Measurements from ENCODE around the gene MTHFD2L. TPM values are rescaled to one million over a fixed set of nuclear protein-coding genes. Genes with fewer than 3 reads are reported as not detected.

Gene MTHFD2L
- total RNA-seq, 4 donors from 2014 or later: 11.4 to 23.7 (median 17.8) TPM

DNA sequence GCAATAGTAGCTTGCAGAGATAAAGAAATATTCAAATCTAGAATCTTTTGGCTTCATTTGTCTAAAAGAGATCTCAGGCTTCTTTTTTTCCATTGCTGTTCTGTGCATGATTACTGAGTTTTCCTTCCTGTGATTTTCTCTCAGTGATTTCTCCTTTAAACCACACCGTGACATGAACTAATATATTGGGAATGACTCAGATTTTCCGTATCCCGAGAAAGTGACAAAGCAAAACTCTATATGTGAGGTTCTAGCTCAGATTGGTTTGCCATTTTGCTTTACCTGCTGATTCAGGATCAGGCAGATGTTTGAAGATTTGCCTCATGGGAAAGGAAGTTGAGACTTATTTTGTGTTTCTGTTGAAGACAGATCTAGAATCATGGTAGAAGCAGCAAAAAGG lies 59.4 kb downstream of the MTHFD2L start:
- peaks cover 0 to 16% (median 0%) of the 10 kb centered on the region in 3 donors for H3K36me3 ChIP-seq

GRCh38 chr4:74218201-74218600 lies 60.3 kb downstream of the MTHFD2L start:
- Histone ChIP-seq H3K36me3 (peaks cover 0 to 14% (median 0%) of the 10 kb centered on the region in 3 donors), H3K27me3 (no peaks in the 10 kb centered on the region), H3K4me1 (peaks cover 0 to 13% (median 0%) of the 10 kb centered on the region in 4 donors), H3K27ac (no peak overlapping the region), H3K4me3 (no peak overlapping the region), H3K9me3 (peaks cover 0 to 2% (median 0%) of the 10 kb centered on the region in 4 donors)
- WGBS, 2 donors: 81 to 82% methylated on average over 4 of the region's 4 CpGs
- TF ChIP-seq CTCF (IDR thresholded peaks at IDR 0.05) (no peak), EP300 (IDR thresholded peaks at IDR 0.05) (no peak), POLR2A (IDR thresholded peaks at IDR 0.05) (no peak)
- no peak for DNase-seq (ENCODE audit: low spot score in 2 of 2)

More for the DNA sequence above, 59.4 kb downstream of the MTHFD2L start:
- no peak for DNase-seq (ENCODE audit: low spot score in 2 of 2)
- Histone ChIP-seq H3K4me1 (peaks cover 0 to 13% (median 0%) of the 10 kb centered on the region in 4 donors), H3K27me3 (no peaks in the 10 kb centered on the region), H3K4me3 (no peak overlapping the region), H3K27ac (no peak overlapping the region), H3K9me3 (peaks cover 0 to 6% (median 0%) of the 10 kb centered on the region in 4 donors)
- no peak for TF ChIP-seq CTCF (IDR thresholded peaks at IDR 0.05)
- no peak for TF ChIP-seq EP300 (IDR thresholded peaks at IDR 0.05)
- 70 to 75% methylated on average over 3 of the region's 3 CpGs for WGBS, 2 donors

DNA sequence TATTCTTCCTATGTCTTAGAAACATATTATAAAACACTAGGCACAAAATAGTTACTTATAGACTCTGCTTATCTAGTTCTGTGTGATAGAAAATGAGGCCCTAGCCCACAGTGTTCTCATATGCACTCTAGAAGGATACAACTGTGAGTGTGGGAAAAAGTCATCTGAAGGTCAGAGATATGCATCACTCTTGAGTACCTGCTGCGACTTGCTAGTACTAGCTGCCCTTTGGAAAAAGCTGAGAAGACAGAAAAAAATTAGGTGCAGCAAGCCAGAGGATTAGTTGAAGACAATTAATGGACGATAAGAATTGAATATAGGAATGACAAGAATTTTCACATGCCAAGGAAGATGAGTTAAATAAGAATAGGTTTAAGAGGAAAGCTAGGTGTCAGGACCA lies 61.3 kb downstream of the MTHFD2L start:
- H3K36me3 ChIP-seq: peaks cover 0 to 10% (median 0%) of the 10 kb centered on the region in 3 donors
- no peaks in the 10 kb centered on the region for H3K27me3 ChIP-seq
- H3K9me3 ChIP-seq: no peaks in the 10 kb centered on the region
- TF ChIP-seq CTCF (IDR thresholded peaks at IDR 0.05): no peak
- TF ChIP-seq POLR2A (IDR thresholded peaks at IDR 0.05): no peak
- TF ChIP-seq EP300 (IDR thresholded peaks at IDR 0.05): no peak
- H3K27ac ChIP-seq: no peak overlapping the region
- no peak for DNase-seq (ENCODE audit: low spot score in 2 of 2)
- H3K4me1 ChIP-seq: peaks cover 0 to 13% (median 0%) of the 10 kb centered on the region in 4 donors
- H3K4me3 ChIP-seq: no peak overlapping the region
- WGBS, 2 donors: 67 to 78% methylated on average over 2 of the region's 2 CpGs

DNA sequence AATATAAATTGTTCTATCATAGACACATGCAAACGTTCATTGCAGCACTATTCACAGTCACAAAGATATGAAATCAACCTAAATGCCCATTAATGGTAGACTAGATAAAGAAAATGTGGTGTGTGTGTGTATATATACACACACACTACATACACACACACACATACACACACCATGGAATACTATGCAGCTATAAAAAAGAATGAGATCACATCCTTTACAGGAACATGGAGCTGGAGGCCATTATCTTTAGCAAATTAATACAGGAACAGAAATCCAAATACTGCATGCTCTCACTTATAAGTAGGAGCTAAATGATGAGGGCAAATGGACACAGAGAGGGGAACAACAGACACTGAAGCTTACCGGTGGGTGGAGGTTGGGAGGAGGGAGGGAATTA lies 65.2 kb downstream of the MTHFD2L start:
- no peak overlapping the region for H3K27ac ChIP-seq
- peaks cover 0 to 13% (median 0%) of the 10 kb centered on the region in 4 donors for H3K4me1 ChIP-seq
- no peak overlapping the region for H3K4me3 ChIP-seq
- no peak for DNase-seq (ENCODE audit: low spot score in 2 of 2)
- 88 to 92% methylated on average over 2 of the region's 2 CpGs for WGBS, 2 donors
- H3K9me3 ChIP-seq: no peaks in the 10 kb centered on the region
- TF ChIP-seq CTCF (IDR thresholded peaks at IDR 0.05): no peak
- TF ChIP-seq EP300 (IDR thresholded peaks at IDR 0.05): no peak
- TF ChIP-seq POLR2A (IDR thresholded peaks at IDR 0.05): no peak
- no peaks in the 10 kb centered on the region for H3K27me3 ChIP-seq
- peaks cover 0 to 9% (median 0%) of the 10 kb centered on the region in 3 donors for H3K36me3 ChIP-seq

GRCh38 chr4:74223801-74224200 lies 65.9 kb downstream of the MTHFD2L start:
- H3K9me3 ChIP-seq: no peaks in the 10 kb centered on the region
- no peak for DNase-seq (ENCODE audit: low spot score in 2 of 2)
- H3K4me1 ChIP-seq: peaks cover 0 to 13% (median 0%) of the 10 kb centered on the region in 4 donors
- 53 to 55% methylated on average over 1 of the region's 1 CpG for WGBS, 2 donors
- H3K36me3 ChIP-seq: peaks cover 0 to 9% (median 0%) of the 10 kb centered on the region in 3 donors
- no peak overlapping the region for H3K27ac ChIP-seq
- no peak overlapping the region for H3K4me3 ChIP-seq
- H3K27me3 ChIP-seq: no peaks in the 10 kb centered on the region
- TF ChIP-seq EP300 (IDR thresholded peaks at IDR 0.05) (no peak), CTCF (IDR thresholded peaks at IDR 0.05) (no peak), POLR2A (IDR thresholded peaks at IDR 0.05) (no peak)
